SK-N-SH (cell line): ENCODE data around the gene ETS1.

Experiments
- RAD21 ChIP-seq: IDR thresholded peaks from 2 replicates; pipeline ENCODE4 v1.6.1; 2012; ENCODE audit warnings: mild to moderate bottlenecking, low read length
- YY1 ChIP-seq: IDR thresholded peaks from 2 replicates; pipeline ENCODE4 v1.4.0; 2012; ENCODE audit warnings: low read depth, mild to moderate bottlenecking

GRCh38 chr11:128519338-128519737 is 68.0 kb downstream of the ETS1 start:
- no peak for TF ChIP-seq RAD21
- TF ChIP-seq YY1 = no peak
